GM21423 (cell line): ENCODE results near the gene TSC2.
"Not testable (repeated sequence)": the region's sequence is repeated elsewhere in the genome, so short reads cannot be mapped to it uniquely, and the experiment has no call there.

Experiments
- ATAC-seq: cut with Tn5 transposase; IDR thresholded peaks from one replicate; pipeline ENCODE4 v1.9.1; 2021; ENCODE audit warnings: mild to moderate bottlenecking, moderate library complexity; ENCODE audit not compliant: unreplicated experiment

TSC2 gene

DNA sequence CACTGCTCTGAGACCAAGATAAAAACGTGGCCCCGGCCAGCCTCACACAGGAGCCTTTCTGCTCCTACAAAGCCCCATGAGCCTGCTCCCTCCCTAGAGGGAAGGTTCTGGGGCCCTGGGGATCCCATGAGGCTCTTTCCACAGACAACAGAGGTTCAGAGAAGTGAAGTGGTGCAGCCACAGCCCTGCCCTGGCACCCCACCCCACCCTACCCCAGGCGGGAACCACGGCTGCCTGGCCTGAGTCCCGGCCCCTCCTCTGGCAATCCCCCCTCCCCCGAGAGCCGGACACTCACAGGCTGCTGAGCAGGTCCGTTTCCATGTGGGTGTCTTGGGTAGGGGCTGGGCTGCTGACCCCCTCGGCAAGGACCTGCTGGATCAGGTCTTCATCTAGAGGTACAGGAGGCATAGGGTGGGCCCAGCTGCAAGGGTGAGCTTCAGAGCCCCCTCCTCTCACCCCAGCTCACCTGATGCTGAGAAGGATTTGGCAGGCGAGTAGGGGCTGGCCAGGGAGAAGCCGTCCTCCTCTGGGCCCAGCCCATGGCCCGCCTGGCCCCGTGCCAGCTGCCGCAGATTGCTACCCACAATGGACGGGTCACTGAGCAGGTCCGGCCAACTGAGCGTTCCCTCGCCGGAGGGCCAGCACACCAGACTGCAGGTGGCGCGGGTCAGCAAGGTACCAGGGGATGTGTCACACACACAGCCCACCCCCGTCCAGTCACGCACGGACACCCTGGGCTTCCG, 49.2 kb downstream of the TSC2 start:
- no peak for ATAC-seq

DNA sequence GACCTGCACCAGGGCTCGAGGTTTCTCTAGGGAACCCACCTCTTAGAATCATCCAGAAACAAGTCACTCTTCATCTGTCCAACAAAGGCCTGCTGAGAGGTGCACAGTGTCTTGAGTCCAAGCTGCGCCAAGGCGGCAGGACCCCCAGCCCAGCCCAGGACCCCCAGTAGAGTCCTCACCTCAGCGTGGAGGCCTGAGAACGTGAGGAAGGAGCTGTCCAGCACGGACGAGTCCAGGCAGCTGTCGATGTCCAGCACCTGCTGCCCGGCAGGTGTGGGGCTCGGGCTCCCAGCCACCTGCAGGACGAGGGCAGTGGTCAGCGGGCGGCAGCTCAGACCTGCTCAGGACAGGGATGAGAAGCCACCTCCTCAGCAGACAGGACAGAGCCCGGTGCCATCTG, 49.9 kb downstream of the TSC2 start:
- ATAC-seq, result not testable (repeated sequence)

DNA sequence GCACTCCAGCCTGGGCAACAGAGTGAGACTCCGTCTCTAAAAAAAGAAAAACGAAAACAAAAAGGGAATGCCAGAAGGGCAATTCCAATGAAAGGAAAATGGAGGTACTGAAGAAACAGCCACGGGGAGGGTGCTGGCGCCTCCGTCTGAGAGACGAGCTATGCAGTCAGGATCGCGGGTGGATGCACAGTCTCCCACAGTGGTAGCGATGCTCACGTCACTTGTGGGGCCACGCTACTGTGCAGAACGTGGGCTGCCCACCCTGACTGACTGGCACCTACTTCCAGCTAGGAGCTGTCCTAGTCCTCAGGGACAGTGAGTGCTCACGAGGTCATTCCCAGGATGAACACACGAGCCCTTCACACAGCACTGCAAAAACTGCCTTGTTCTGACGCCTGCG, 53.8 kb downstream of the TSC2 start:
- ATAC-seq, result not testable (repeated sequence)

DNA sequence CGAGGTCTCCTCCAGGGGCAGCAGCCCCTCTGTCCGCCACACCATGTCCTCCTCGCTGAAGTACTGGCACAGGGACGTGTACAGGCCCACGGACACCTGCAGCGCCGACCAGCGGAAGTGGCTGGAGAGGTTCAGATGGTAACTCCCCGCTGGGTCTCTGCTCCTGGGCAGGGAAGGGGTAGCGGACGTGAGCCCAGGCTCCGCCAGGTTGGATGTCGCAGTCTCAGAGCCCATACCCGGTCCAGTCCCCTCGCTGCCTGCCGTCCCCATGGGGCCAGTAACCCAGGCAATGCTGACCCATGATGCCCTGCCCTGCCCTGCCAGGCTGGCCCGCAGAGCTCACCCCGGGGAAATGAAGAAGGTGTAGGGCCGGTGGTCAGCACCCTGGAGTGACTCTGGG, 54.7 kb downstream of the TSC2 start:
- no peak for ATAC-seq

DNA sequence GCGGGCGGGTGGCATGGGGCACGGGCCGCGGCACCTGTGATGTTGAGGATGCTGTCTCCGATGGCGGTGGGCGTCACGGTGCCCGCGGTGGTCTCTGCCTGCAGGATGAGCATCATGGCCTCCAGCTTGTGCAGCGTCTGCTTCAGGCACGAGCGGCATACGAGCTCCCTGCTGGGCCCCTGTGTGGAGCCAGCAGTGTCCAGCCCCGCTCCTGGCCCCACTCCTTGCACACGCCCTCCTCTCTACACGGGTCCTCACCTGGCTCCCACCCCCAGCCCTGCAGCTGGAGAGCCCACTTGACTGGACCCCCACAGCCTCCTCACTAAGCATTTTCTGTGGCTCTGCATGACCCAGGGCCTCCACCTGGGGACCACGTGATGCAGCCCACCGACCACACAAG, 56.7 kb downstream of the TSC2 start:
- ATAC-seq, result not testable (repeated sequence)

DNA sequence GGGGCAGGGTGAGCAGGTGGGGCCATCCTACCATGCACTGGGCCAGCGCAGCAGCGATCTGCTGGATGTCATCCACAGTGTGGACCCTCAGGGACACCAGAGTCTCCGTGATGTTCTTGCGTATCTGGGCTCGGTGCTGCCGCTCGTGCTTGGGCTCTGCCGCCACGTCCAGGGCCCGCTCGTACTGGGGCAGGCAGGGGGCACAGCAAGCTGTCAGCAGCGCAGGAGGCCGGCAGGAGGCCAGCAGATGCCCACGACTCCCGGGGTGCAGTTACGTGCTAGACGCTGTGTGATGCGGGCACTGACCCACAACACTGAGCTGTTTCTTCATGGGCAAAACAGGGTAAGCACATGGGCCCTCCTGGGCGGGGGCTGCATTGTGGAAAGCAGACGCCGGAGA, 57.5 kb downstream of the TSC2 start:
- not testable (repeated sequence) for ATAC-seq

DNA sequence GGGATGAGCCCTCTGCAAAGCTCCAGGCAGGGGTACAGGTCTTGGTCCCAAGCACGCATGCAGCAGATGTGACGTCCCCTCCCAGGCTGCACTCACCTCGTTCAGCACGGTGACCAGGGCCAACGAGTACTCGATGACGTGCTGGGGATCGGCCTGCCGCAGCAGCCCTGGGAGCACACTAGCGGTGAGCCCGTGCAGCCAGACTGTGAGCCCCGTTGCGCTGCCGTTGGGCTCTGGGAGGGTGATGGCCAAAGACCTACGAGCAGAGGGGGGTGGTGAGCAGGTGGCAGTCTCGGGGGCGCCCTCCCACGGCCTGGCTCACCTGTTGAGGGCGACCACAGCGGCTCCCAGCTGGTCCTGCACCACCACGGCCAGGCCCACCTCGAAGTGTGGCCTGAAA, 58.0 kb downstream of the TSC2 start:
- ATAC-seq, result not testable (repeated sequence)

DNA sequence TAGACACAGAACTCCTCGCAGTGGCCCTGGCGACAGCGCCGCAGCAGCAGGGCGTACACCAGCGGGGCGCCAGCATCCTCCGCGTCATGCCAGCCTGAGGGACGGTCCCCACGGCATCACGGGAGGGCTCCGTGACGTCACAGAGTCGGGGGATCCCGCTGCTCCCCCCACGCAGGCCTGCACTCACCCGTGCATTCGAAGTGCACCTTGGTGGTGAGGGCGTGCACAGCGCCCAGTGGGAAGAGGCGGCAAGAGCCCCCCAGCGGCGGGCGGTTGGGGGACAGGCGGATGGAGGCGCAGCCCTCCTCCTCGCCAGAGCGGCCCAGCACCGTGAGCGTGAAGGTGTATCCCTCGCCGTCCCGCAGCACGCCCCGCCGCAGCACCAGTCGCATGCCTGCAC, 58.4 kb downstream of the TSC2 start:
- not testable (repeated sequence) for ATAC-seq

DNA sequence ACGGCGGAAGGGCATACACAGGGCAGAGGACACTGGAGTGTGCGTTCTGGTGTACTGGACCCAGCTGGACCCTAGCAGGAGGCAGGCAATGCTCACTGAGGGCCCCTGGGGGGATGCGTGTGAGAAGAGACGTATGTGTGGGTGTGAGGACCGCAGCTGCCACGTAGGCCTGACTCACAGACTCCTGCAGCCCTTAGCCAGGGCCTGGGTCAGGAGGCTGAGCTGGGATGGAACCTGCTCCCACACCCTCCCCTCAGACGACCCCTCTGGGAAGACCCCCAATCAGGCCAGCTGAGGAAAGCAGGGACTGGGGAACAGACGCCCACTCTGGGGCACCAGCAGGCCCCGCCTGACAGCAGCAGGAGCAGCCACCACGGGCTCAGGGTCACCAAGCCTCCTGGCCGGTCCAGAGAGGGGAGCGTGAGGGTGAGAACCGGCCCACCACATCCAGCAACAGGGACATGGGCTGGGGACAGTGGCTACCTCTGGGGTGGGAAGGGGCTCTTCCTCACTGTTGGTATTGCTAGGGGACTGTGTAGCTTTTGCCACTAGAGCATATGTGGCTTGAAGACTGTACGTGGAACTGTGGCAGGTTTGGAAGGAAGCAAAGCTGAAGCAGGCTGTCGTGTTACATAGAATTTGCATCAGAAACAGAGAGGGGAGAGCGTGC, 59.5 kb downstream of the TSC2 start:
- ATAC-seq, result not testable (repeated sequence)

DNA sequence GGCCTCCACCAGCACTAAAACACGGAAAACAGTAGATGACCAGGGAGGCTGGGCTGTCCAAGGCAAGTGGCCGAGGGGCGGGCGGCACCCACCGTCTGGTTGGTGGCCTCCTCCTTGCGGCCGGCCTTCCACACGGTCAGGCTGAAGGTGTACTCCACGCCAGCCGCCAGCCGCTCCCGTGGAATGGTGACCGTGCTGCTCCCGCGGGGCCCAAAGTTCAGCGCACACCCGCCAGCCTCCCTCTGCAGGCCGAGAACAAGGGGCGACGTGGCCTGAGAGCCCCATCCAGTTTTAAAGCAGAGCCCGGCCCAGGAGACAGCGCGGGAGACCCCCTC, 60.0 kb downstream of the TSC2 start:
- not testable (repeated sequence) for ATAC-seq

DNA sequence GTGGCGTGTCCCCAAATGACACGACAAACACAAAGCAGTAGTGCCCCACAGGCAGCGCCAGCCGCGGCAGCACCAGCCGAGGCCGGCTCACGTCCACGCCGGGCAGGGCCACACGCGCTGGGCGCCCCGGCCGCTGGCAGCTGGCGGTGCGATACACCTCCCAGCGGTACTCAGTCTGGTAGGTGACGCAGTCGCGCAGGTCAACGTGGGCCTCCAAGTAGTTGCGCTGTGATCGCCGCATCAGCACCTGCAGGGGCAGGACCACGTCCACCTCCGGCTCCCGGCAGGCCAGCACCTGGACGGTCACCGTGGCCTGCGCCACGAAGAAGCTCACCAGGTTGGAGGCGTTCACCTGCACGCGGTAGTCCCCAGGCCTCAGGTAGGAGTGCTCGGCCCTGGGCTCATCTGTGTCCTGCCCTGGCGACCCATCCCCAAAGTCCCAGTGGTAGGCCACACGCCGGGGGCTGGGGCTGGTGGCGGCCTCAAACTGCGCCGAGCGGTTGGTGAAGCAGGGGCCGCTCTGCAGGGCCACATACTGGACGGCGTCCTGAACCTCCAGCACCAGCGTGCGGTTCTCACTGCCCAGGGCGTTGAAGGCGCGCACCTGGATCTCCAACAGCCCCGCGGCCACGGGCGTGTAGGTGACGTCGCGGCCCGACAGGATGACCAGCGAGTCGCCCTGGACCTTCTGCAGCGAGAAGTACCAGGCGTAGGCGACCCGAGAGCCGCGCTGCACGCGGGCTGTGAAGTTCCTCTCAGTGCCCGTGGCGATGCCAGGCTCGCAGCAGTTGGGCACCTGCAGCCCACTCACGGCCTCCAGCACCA, 60.9 kb downstream of the TSC2 start:
- ATAC-seq, result not testable (repeated sequence)

DNA sequence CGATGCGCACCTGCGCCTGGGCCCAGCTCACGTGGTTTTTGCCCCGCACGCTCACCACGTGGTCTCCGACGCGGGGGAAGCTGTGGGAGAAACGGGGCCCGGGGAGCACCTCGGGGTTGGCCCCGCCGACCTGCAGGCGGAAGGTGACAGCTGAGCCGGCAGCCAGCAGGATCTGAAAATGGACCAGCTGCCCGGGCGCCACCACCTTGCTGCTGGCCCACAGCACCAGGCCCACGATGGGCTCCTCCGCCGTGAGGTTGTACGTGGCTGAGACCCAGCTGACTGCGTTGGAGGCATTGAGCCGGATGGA, 61.4 kb downstream of the TSC2 start:
- ATAC-seq, result not testable (repeated sequence)

DNA sequence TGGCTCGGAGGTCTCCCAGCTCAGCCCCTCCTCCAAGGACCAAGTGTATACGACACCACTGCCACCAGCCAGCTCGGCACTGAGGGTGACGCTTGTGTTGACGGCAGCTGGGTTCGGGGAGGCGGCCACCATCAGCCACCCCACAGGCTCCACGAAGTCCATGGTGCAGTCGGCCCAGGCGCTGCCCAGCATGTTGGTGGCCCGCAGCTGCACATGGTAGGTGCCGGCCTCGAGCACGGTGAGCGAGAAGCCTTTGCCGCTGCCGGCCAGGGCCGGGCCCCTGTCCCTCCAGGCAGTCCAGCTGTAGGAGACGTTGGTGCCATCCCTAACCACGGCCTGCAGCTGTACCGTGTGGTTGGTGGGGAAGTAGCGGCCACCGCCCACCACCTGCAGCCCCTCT, 62.1 kb downstream of the TSC2 start:
- ATAC-seq, result not testable (repeated sequence)

DNA sequence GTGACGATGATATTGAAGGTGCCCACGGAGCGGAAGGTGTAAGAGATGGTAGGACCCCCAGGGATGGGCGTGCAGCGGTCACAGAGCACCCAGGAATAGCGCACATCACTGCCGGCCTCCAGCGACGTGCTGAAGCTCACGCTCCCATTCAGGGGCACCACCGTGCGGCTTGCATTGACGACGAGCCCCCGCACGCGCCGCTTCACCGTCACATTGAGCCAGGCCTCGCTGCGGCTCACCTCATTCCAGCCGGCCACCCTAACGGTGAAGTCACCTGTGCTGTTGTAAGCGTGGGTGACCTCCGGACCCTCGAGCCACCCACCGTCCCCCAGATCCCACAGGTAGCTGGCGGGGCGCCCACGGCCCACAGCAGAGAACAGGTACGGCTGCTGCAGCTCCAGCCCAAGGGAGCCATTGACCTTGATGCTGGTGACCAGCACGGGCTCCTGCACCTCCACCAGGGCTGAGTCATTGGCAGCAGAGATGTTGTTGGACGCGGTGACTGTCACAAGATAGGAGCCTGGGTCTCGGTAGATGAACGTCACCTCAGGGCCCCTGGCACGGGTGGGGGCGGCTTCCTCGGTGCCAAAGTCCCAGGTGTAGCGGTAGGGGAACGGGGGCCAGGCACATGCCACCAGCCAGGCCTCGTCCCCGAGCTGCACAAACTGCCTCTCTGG, 62.7 kb downstream of the TSC2 start:
- not testable (repeated sequence) for ATAC-seq

DNA sequence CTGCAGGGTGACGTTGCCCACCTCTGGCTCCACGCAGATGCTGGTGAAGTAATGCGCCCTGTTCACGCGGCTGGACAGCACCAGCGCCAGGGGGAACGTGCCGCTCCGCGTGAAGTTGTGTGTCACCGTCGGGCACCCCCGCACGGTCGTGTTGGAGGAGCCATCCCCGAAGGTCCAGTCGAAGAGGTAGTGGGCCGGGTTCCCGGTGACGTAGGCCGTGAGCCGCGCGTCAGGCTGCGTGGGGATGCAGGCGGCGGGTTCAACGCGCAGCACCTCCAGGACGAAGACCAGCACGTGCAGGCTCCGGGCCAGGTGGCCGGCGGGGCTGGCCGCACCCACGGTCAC, 63.2 kb downstream of the TSC2 start:
- ATAC-seq, result not testable (repeated sequence)

DNA sequence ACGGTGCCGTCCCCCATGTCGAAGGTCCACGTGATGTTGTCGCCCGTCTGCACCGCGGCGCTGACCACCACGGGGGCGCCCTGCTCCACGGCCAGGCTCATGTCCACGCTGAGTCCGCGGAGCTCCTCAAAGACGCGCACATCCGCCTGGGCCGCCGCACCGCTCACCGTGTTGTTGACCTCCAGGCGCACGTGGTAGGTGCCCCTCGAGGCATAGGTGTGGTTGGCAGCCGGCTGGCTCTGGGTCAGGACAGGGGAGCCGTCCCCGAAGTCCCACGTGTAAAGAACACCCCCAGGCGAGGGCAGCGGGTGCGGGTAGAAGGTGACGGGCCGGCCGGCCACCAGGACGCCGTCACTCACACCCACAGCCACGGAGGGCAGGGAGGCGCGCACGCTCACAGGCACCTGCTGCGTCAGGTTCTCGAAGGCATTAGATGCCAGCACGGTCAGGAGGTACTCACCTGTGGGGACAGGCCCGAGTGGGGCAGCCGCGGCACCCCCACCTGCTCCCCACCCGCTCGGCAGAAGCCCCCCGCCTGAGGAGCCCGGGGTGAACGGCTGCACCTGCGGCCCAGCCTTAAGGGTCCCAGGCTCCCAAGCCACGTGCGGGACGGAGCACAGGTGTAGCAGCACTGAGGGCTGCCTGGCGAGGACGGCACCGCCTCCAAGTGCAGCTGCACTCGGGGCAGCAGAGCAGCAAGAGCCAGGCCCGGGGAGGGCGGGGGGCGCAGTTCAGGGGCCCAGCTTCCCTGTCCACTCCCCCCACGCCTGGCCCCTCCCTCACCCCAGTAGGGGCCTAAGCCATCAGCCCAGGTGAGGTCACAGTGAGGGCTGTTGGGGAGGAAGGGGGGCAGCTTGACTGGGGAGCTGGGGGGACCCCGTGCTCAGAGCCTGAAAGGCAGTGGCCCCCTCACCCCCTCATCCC, 63.9 kb downstream of the TSC2 start:
- not testable (repeated sequence) for ATAC-seq

DNA sequence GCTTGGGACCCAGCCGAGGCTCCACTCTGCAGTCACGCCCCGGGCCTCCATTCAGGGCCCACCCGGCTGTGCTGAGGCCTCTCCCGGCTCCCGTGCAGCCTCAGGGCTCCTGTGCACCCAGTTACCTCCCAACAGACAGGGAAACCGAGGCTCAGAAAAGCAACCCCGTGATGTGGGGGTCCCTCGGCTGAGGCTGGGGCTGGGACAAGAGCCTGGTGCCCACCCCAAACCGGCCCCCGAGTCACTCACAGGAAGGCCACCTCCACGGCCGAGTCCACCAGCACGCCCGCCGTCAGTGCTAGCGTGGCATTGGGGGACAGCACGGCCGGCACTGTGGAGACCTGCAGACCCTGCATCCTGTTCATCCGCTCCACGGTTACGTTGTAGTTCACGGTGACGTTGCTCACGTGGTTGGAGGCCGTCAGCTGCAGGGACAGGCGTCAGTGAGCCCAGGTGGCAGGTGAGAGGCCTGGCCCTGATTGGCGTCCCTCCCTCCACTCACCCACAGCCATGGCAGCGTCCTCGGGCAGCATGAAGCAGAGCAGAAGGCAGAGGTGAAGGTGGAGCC, 64.8 kb downstream of the TSC2 start:
- not testable (repeated sequence) for ATAC-seq

DNA sequence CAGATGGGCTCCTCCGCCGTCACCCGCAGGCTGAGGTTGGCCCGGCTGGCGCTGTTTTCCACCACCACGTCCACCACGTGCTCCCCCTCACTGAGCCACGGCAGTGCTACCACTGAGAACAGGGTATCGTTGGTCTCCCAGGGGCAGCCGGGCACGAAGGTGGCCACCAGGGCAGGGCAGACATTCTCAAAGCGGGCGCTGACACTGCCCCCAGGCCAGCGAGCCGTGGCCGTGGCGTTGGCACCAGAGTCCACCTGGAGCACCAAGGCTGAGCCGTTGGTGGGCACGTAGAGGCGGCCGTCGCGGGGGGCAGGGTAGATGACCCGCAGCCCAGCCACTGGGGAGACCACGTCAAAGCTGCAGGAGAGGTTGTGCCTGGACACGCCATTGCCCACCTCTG, 66.4 kb downstream of the TSC2 start:
- ATAC-seq, result not testable (repeated sequence)

DNA sequence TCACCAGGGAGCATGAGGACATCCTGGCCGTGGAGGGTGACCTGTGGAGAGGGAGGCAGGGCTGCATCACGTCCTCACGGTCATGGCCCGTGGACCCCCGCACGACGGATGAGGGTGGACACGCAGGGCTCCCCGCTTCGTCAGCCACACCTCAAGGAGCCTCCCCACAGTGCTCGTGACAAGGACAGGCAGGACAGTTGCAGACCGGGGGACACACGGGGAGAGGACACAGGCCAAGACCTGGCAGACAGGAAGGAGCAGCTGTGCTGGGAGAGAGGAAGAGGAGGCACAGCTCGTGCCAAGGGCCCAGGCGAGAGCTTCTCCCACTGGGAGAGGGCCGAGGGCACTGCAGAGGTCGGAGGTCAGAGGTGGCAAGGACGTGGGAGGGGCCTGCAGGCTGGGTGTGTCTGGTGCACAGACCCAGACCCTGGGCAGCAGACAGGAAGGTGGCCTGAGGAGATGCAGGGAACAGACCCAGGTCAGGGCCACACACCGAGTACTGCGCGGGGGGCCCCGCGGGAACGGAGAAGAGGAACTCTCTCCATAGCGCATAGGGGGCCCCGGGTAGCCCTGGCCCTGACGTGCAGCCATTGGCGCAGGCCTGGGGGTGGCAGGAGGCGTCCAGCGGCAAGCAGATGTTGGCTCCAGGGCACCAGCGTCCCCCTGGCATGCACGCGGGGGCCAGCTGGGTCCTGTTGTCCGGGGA, 67.3 kb downstream of the TSC2 start:
- ATAC-seq, result not testable (repeated sequence)
